Spleen (tissue), 11 donors: ENCODE measurements around the gene UNC79. TPM values are rescaled to one million over a fixed set of nuclear protein-coding genes. Genes with fewer than 3 reads are reported as not detected.

ENCODE experiments used
- DNase-seq: peaks from one replicate; pipeline ENCODE4 v3.0.0-alpha.2; 2020
- H3K27ac ChIP-seq, 8 donors: fragments of 200-600 bp; sonication (generic) in 7 of 8; 1 replicate in 4 of 8; 2 replicates in 4 of 8; pipeline versions ENCODE4 v1.5.0 to v1.8.0; 2016 to 2021; ENCODE audit warnings: inconsistent platforms in 4 of 8, mild to moderate bottlenecking in 4 of 8, moderate library complexity in 1 of 8
- H3K27me3 ChIP-seq, 7 donors: fragments of 200-600 bp; sonication (generic) in 6 of 7; replicated peaks in 1 of 7; 1 replicate in 4 of 7; 2 replicates in 3 of 7; pipeline versions ENCODE4 v1.5.0 to v1.8.0; 2016 to 2021; ENCODE audit warnings: inconsistent platforms in 3 of 7, mild to moderate bottlenecking in 1 of 7
- H3K36me3 ChIP-seq, 6 donors: fragments of 200-600 bp; sonication (generic) in 5 of 6; 1 replicate in 4 of 6; 2 replicates in 2 of 6; pipeline versions ENCODE4 v1.5.0 to v1.8.0; 2016 to 2021; ENCODE audit warnings: inconsistent platforms in 2 of 6
- H3K4me1 ChIP-seq, 6 donors: fragments of 200-600 bp; sonication (generic) in 5 of 6; 1 replicate in 3 of 6; 2 replicates in 3 of 6; pipeline versions ENCODE4 v1.5.0 to v1.8.0; 2016 to 2021; ENCODE audit warnings: inconsistent platforms in 3 of 6
- H3K4me3 ChIP-seq, 8 donors: fragments of 200-600 bp; sonication (generic) in 7 of 8; 1 replicate in 4 of 8; 2 replicates in 4 of 8; pipeline versions ENCODE4 v1.5.0 to v1.8.0; 2016 to 2021; ENCODE audit warnings: inconsistent platforms in 4 of 8, mild to moderate bottlenecking in 4 of 8, moderate library complexity in 2 of 8
- H3K9me3 ChIP-seq, 8 donors: fragments of 200-600 bp; sonication (generic) in 7 of 8; 1 replicate in 4 of 8; 2 replicates in 4 of 8; pipeline versions ENCODE4 v1.5.0 to v1.8.0; 2016 to 2021; ENCODE audit warnings: inconsistent platforms in 4 of 8
- POLR2A ChIP-seq, 3 donors: fragments of 450-650 bp; IDR thresholded peaks; one replicate each; pipeline ENCODE4 v1.5.1; 2017; ENCODE audit warnings: antibody characterized with exemption in 3 of 3, mild to moderate bottlenecking in 1 of 3
- POLR2AphosphoS5 ChIP-seq, 3 donors: sonication (generic); formaldehyde crosslinking; IDR thresholded peaks; one replicate each; pipeline ENCODE4 v1.5.1; 2017; ENCODE audit warnings: antibody characterized with exemption in 3 of 3
- WGBS, 5 donors: extraction: QIAGEN DNeasy Blood & Tissue Kit in 3 of 5; methylation state at CpG; one replicate each; pipeline versions ENCODE4 v1.1.5 to v1.1.7; 2013 to 2018; 5-methylcytosine and 5-hydroxymethylcytosine counted together
- intact Hi-C: fragments of 100-400 bp; cut with DNase I; formaldehyde crosslinking; loops from one replicate; pipeline ENCODE4 v1.15.0; 2023; ENCODE audit warnings: low total_unique reads
- polyA plus RNA-seq, 3 donors: library from polyadenylated mRNA; stranded (reverse); fragments of 200-250 nt; gene quantifications; one replicate each; pipeline ENCODE4 v1.2.1, GENCODE V29; 2013
- total RNA-seq, 7 donors: library from RNA; depleted of rRNA in 3 of 7; stranded (reverse); fragments of >200 nt in 3 of 7; fragmentation: NEBNext Ultra II Directional in 4 of 7; extraction: Animal tissue kit (Norgen Biotek cat#: 25700) in 4 of 7; gene quantifications; one replicate each; pipeline versions ENCODE4 v1.1.0 to v1.2.1, GENCODE V29; 2016 to 2021
- TF ChIP-seq, protein P1 (sequence below), 11 experiments: fragments of 200-600 bp in 7 of 11; fragments of 450-650 bp in 4 of 11; sonication (generic) in 4 of 11; IDR thresholded peaks in 8 of 11; conservative IDR thresholded peaks in 3 of 11; 1 replicate in 7 of 11; 2 replicates in 4 of 11; pipeline versions ENCODE4 v1.4.0 to v1.8.0; 2016 to 2021; ENCODE audit warnings: antibody characterized with exemption in 11 of 11, inconsistent platforms in 4 of 11, mild to moderate bottlenecking in 1 of 11
- donor health status: healthy with polysubstance abuse.
- donor health status: DM: no; HTN: no; CAD: no; lungs with moderate emphysema.
- donor health status: DM: no; HTN: no; CAD: no.
- donor health status: Bipolar disorder and iron deficiency.
- donor health status: healthy.
- donor health status: DM: no; HTN: no; CAD: no.
- donor health status: DM: yes; HTN: yes; CAD: no.

The UNC79 gene
- total and polyA plus RNA-seq, 10 donors: 0.03 to 0.24 (median 0.08) TPM; not detected in 2

DNA sequence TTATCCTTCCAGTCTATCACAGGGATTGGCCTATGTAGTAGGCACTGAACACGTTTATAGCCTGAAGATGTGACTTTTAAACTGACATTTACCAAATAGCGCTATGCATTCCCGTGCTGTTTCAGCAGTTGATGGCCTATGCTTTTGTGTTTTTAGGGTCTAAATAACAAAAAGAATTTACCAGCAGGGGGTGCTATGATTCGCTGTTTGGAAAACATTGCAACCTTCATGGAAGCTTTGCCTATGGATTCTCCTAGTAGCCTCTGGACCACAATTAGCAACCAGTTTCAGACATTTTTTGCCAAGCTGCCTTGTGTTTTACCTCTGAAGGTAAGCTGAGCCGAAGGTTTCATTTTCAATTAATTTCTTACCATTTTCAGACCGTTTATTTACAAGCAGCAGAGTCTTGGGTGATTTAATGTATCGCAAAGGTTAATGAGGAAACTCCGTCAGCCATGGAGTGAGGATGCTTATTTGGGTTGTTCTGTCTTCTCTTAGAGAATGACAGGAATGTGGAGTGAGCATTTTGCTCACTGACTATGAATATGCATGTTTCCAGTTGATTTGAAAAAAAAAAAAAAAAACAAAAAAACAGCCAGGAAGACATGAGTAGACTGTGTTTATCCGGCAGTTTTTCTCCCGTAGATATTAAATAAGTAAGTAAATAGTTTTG lies 224.5 kb downstream of the UNC79 start:
- intact Hi-C loops: no loop called here
- no peak for DNase-seq
- Histone ChIP-seq H3K27me3 (peaks cover 0 to 44% (median 0%) of the 10 kb centered on the region in 7 donors), H3K4me1 (no peaks in the 10 kb centered on the region), H3K27ac (no peak overlapping the region), H3K4me3 (no peak overlapping the region), H3K9me3 (no peaks in the 10 kb centered on the region), H3K36me3 (no peaks in the 10 kb centered on the region)
- no peak for TF ChIP-seq POLR2A (IDR thresholded peaks at IDR 0.05)
- TF ChIP-seq, protein P1, sequence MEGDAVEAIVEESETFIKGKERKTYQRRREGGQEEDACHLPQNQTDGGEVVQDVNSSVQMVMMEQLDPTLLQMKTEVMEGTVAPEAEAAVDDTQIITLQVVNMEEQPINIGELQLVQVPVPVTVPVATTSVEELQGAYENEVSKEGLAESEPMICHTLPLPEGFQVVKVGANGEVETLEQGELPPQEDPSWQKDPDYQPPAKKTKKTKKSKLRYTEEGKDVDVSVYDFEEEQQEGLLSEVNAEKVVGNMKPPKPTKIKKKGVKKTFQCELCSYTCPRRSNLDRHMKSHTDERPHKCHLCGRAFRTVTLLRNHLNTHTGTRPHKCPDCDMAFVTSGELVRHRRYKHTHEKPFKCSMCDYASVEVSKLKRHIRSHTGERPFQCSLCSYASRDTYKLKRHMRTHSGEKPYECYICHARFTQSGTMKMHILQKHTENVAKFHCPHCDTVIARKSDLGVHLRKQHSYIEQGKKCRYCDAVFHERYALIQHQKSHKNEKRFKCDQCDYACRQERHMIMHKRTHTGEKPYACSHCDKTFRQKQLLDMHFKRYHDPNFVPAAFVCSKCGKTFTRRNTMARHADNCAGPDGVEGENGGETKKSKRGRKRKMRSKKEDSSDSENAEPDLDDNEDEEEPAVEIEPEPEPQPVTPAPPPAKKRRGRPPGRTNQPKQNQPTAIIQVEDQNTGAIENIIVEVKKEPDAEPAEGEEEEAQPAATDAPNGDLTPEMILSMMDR (IDR thresholded peaks at IDR 0.05 in 8 of 11, conservative IDR thresholded peaks at IDR 0.05 in 3 of 11): peak in 5 of 11 experiments; percentile 28 to 48 (median 40)
- no peak for TF ChIP-seq POLR2AphosphoS5 (IDR thresholded peaks at IDR 0.05)
- 41 to 46% (median 43%) methylated on average over 10 of the region's 10 CpGs for WGBS, 5 donors

DNA sequence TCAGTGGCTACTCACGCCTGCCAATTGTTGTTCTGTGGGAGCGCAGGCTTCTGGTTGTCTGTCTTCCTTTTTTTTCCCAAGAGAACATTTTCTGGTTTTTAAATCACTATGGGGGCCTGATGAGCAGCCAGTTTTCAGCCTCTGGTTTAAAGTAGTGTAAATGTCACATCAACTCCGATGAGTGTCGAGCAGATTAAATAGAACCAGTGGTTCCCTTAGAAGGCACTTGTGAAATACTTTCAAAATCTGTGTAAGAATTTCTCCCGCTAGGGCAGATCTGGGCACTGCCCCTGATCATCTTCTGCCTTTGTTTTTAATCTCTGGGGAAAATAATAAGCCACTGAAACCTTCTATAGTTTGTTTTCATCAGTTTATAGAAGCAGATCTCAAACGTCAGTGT lies 227.1 kb downstream of the UNC79 start:
- WGBS, 5 donors: 70 to 78% (median 75%) methylated on average over 6 of the region's 6 CpGs

DNA sequence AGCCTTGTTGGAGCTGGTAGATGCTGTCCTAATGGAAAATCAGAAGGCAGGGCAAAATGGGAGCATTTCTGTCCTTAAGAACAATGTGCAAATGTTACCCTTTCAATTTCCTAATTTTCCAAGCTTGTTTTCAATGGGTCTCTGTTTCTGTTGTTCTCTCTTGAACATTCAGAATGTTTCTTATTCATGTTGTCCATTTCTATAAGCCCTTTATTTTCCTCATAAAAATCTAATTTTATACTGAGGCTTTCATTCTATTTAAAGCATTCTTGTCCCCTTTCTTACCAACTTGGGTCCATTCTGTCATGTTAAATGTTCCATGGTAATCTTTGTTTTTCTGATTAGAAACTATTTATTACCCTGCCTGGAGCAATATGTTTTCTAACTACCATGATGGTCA lies 232.6 kb downstream of the UNC79 start:
- Histone ChIP-seq H3K4me3 (no peak overlapping the region), H3K27ac (no peak overlapping the region), H3K27me3 (peaks cover 0 to 7% (median 0%) of the 10 kb centered on the region in 7 donors), H3K9me3 (peaks cover 8 to 45% (median 39%) of the 10 kb centered on the region in 8 donors), H3K36me3 (no peaks in the 10 kb centered on the region), H3K4me1 (no peaks in the 10 kb centered on the region)
- intact Hi-C loops: no loop called here
- TF ChIP-seq, protein P1 (IDR thresholded peaks at IDR 0.05 in 8 of 11, conservative IDR thresholded peaks at IDR 0.05 in 3 of 11): no peak
- TF ChIP-seq POLR2AphosphoS5 (IDR thresholded peaks at IDR 0.05) (no peak), POLR2A (IDR thresholded peaks at IDR 0.05) (no peak)
- no peak for DNase-seq

More for the DNA sequence above, 227.1 kb downstream of the UNC79 start:
- Histone ChIP-seq H3K36me3 (no peaks in the 10 kb centered on the region), H3K9me3 (peaks cover 0 to under 1% (median 0%) of the 10 kb centered on the region in 8 donors), H3K4me3 (no peak overlapping the region), H3K27ac (no peak overlapping the region), H3K27me3 (peaks cover 0 to 30% (median 0%) of the 10 kb centered on the region in 7 donors), H3K4me1 (no peaks in the 10 kb centered on the region)
- no peak for DNase-seq
- intact Hi-C loops: no loop called here
- TF ChIP-seq POLR2AphosphoS5 (IDR thresholded peaks at IDR 0.05): no peak

DNA sequence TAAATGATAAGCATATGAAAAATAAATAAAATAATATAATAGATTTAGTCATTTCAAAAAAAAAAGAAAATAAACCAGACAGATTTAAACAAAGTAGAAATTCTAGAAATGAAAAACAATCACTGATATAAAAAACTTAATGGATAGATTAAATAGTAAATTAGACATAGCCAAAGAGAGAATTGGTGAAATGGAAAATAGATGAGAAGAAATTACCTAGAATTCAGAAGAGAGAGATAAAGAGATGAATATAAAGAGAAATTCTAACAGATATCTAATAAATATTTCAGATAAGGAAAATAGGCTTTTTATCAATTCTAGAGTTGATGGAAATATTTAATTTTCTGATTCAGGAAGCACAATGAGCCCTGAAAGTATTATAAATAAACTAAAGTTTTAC lies 234.4 kb downstream of the UNC79 start:
- H3K4me3 ChIP-seq: no peak overlapping the region
- H3K27me3 ChIP-seq: peaks cover 0 to 11% (median 0%) of the 10 kb centered on the region in 7 donors
- intact Hi-C loops: no loop called here
- no peak for DNase-seq
- no peaks in the 10 kb centered on the region for H3K4me1 ChIP-seq
- H3K27ac ChIP-seq: no peak overlapping the region
- no peaks in the 10 kb centered on the region for H3K36me3 ChIP-seq
- TF ChIP-seq, protein P1 (IDR thresholded peaks at IDR 0.05 in 8 of 11, conservative IDR thresholded peaks at IDR 0.05 in 3 of 11): no peak
- TF ChIP-seq POLR2A (IDR thresholded peaks at IDR 0.05) (no peak), POLR2AphosphoS5 (IDR thresholded peaks at IDR 0.05) (no peak)
- peaks cover 8 to 45% (median 39%) of the 10 kb centered on the region in 8 donors for H3K9me3 ChIP-seq
